ENCODE measurements around the gene SLC9A9.
"Not testable (repeated sequence)": the region's sequence is repeated elsewhere in the genome, so short reads cannot be mapped to it uniquely, and the experiment has no call there.

The SLC9A9 gene

GRCh38 chr3:143294188-143294587 lies 554.1 kb downstream of the SLC9A9 start:
- H3K36me3 ChIP-seq (ENCODE audit: insufficient read depth, low read length), result no peaks in the 10 kb centered on the region
- H3K4me3 ChIP-seq (ENCODE audit: low read length), result no peak overlapping the region
- no peak overlapping the region for H3K9ac ChIP-seq (ENCODE audit: low read depth, low read length)
- H3K27me3 ChIP-seq (ENCODE audit: control insufficient read depth, insufficient read depth, low read length), result peaks cover 4% of the 10 kb centered on the region
- H3K4me2 ChIP-seq (ENCODE audit: low read length), result no peak overlapping the region
- H3K4me1 ChIP-seq (ENCODE audit: control insufficient read depth, insufficient read depth, low read length), result no peaks in the 10 kb centered on the region
- no peaks in the 10 kb centered on the region for H3K9me3 ChIP-seq (replicated peaks; ENCODE audit: low read length)

- Histone ChIP-seq H3K36me3 (ENCODE audit: insufficient read depth, low read length) (no peaks in the 10 kb centered on the region), H3K9ac (ENCODE audit: low read depth, low read length) (no peak overlapping the region), H3K4me2 (ENCODE audit: low read length) (no peak overlapping the region), H3K9me3 (replicated peaks; ENCODE audit: low read length) (no peaks in the 10 kb centered on the region), H3K4me3 (ENCODE audit: low read length) (no peak overlapping the region), H3K4me1 (ENCODE audit: control insufficient read depth, insufficient read depth, low read length) (no peaks in the 10 kb centered on the region), H3K27me3 (ENCODE audit: control insufficient read depth, insufficient read depth, low read length) (peaks cover 4% of the 10 kb centered on the region)
These were observed 556.3 kb downstream of the SLC9A9 start for GRCh38 chr3:143291836-143292447.

- Histone ChIP-seq H3K9ac (ENCODE audit: low read depth, low read length) (no peak overlapping the region), H3K4me2 (ENCODE audit: low read length) (no peak overlapping the region), H3K4me3 (ENCODE audit: low read length) (no peak overlapping the region), H3K36me3 (ENCODE audit: insufficient read depth, low read length) (no peaks in the 10 kb centered on the region), H3K27me3 (ENCODE audit: control insufficient read depth, insufficient read depth, low read length) (peaks cover 4% of the 10 kb centered on the region), H3K9me3 (replicated peaks; ENCODE audit: low read length) (no peaks in the 10 kb centered on the region), H3K4me1 (ENCODE audit: control insufficient read depth, insufficient read depth, low read length) (peaks cover 2% of the 10 kb centered on the region)
These were observed 559.3 kb downstream of the SLC9A9 start for GRCh38 chr3:143288944-143289343.

- H3K9ac ChIP-seq (ENCODE audit: low read depth, low read length), result no peak overlapping the region
- no peak overlapping the region for H3K4me2 ChIP-seq (ENCODE audit: low read length)
- peaks cover 10% of the 10 kb centered on the region for H3K4me1 ChIP-seq (ENCODE audit: control insufficient read depth, insufficient read depth, low read length)
- H3K9me3 ChIP-seq (replicated peaks; ENCODE audit: low read length), result no peaks in the 10 kb centered on the region
- no peaks in the 10 kb centered on the region for H3K36me3 ChIP-seq (ENCODE audit: insufficient read depth, low read length)
- H3K27me3 ChIP-seq (ENCODE audit: control insufficient read depth, insufficient read depth, low read length), result peaks cover 4% of the 10 kb centered on the region
- H3K4me3 ChIP-seq (ENCODE audit: low read length), result no peak overlapping the region
These were observed 560.9 kb downstream of the SLC9A9 start for GRCh38 chr3:143287403-143287802.

- no peaks in the 10 kb centered on the region for H3K36me3 ChIP-seq (ENCODE audit: insufficient read depth, low read length)
- peaks cover 4% of the 10 kb centered on the region for H3K27me3 ChIP-seq (ENCODE audit: control insufficient read depth, insufficient read depth, low read length)
- H3K4me2 ChIP-seq (ENCODE audit: low read length), result no peak overlapping the region
These were observed 561.8 kb downstream of the SLC9A9 start for GRCh38 chr3:143286392-143287010.

GRCh38 chr3:143283432-143284128 lies 564.7 kb downstream of the SLC9A9 start:
- Histone ChIP-seq H3K4me1 (ENCODE audit: control insufficient read depth, insufficient read depth, low read length) (peaks cover 10% of the 10 kb centered on the region), H3K4me2 (ENCODE audit: low read length) (no peak overlapping the region), H3K4me3 (ENCODE audit: low read length) (no peak overlapping the region), H3K27me3 (ENCODE audit: control insufficient read depth, insufficient read depth, low read length) (no peaks in the 10 kb centered on the region), H3K36me3 (ENCODE audit: insufficient read depth, low read length) (no peaks in the 10 kb centered on the region), H3K9me3 (replicated peaks; ENCODE audit: low read length) (no peaks in the 10 kb centered on the region), H3K9ac (ENCODE audit: low read depth, low read length) (no peak overlapping the region)

More at GRCh38 chr3:143286392-143287010, 561.8 kb downstream of the SLC9A9 start:
- Histone ChIP-seq H3K4me3 (ENCODE audit: low read length) (no peak overlapping the region), H3K9ac (ENCODE audit: low read depth, low read length) (no peak overlapping the region), H3K9me3 (replicated peaks; ENCODE audit: low read length) (no peaks in the 10 kb centered on the region), H3K4me1 (ENCODE audit: control insufficient read depth, insufficient read depth, low read length) (peaks cover 10% of the 10 kb centered on the region)

GRCh38 chr3:143280984-143281383 lies 567.3 kb downstream of the SLC9A9 start:
- Histone ChIP-seq H3K9ac (ENCODE audit: low read depth, low read length) (no peak overlapping the region), H3K36me3 (ENCODE audit: insufficient read depth, low read length) (no peaks in the 10 kb centered on the region), H3K4me3 (ENCODE audit: low read length) (no peak overlapping the region), H3K4me1 (ENCODE audit: control insufficient read depth, insufficient read depth, low read length) (peaks cover 10% of the 10 kb centered on the region), H3K27me3 (ENCODE audit: control insufficient read depth, insufficient read depth, low read length) (no peaks in the 10 kb centered on the region), H3K9me3 (replicated peaks; ENCODE audit: low read length) (no peaks in the 10 kb centered on the region), H3K4me2 (ENCODE audit: low read length) (no peak overlapping the region)

GRCh38 chr3:143279567-143279966 lies 568.7 kb downstream of the SLC9A9 start:
- not testable (repeated sequence) for H3K9me3 ChIP-seq (replicated peaks; ENCODE audit: low read length); H3K4me2 ChIP-seq (ENCODE audit: low read length); H3K4me3 ChIP-seq (ENCODE audit: low read length); H3K9ac ChIP-seq (ENCODE audit: low read depth, low read length); H3K27me3 ChIP-seq (ENCODE audit: control insufficient read depth, insufficient read depth, low read length); H3K36me3 ChIP-seq (ENCODE audit: insufficient read depth, low read length)
- peaks cover 10% of the 10 kb centered on the region for H3K4me1 ChIP-seq (ENCODE audit: control insufficient read depth, insufficient read depth, low read length)

GRCh38 chr3:143278721-143279120 lies 569.5 kb downstream of the SLC9A9 start:
- H3K4me2 ChIP-seq (ENCODE audit: low read length), result no peak overlapping the region
- H3K4me3 ChIP-seq (ENCODE audit: low read length), result no peak overlapping the region
- no peak overlapping the region for H3K9ac ChIP-seq (ENCODE audit: low read depth, low read length)
- H3K9me3 ChIP-seq (replicated peaks; ENCODE audit: low read length), result no peaks in the 10 kb centered on the region
- no peaks in the 10 kb centered on the region for H3K27me3 ChIP-seq (ENCODE audit: control insufficient read depth, insufficient read depth, low read length)
- H3K4me1 ChIP-seq (ENCODE audit: control insufficient read depth, insufficient read depth, low read length), result peaks cover 6% of the 10 kb centered on the region
- H3K36me3 ChIP-seq (ENCODE audit: insufficient read depth, low read length), result no peaks in the 10 kb centered on the region

GRCh38 chr3:143277531-143277930 lies 570.7 kb downstream of the SLC9A9 start:
- Histone ChIP-seq H3K4me1 (ENCODE audit: control insufficient read depth, insufficient read depth, low read length) (no peaks in the 10 kb centered on the region), H3K9ac (ENCODE audit: low read depth, low read length) (no peak overlapping the region), H3K4me3 (ENCODE audit: low read length) (no peak overlapping the region), H3K9me3 (replicated peaks; ENCODE audit: low read length) (no peaks in the 10 kb centered on the region), H3K4me2 (ENCODE audit: low read length) (no peak overlapping the region), H3K27me3 (ENCODE audit: control insufficient read depth, insufficient read depth, low read length) (no peaks in the 10 kb centered on the region), H3K36me3 (ENCODE audit: insufficient read depth, low read length) (no peaks in the 10 kb centered on the region)

- no peaks in the 10 kb centered on the region for H3K4me1 ChIP-seq (ENCODE audit: control insufficient read depth, insufficient read depth, low read length)
- no peak overlapping the region for H3K4me3 ChIP-seq (ENCODE audit: low read length)
- no peaks in the 10 kb centered on the region for H3K36me3 ChIP-seq (ENCODE audit: insufficient read depth, low read length)
- no peak overlapping the region for H3K4me2 ChIP-seq (ENCODE audit: low read length)
- H3K9me3 ChIP-seq (replicated peaks; ENCODE audit: low read length), result no peaks in the 10 kb centered on the region
- H3K27me3 ChIP-seq (ENCODE audit: control insufficient read depth, insufficient read depth, low read length), result no peaks in the 10 kb centered on the region
- no peak overlapping the region for H3K9ac ChIP-seq (ENCODE audit: low read depth, low read length)
These were observed 571.7 kb downstream of the SLC9A9 start for GRCh38 chr3:143276592-143276991.

All from skeletal muscle satellite cell (primary cell).